GM21723 (cell line): ENCODE measurements around the gene NRROS.
"Not testable (repeated sequence)": the region's sequence is repeated elsewhere in the genome, so short reads cannot be mapped to it uniquely, and the experiment has no call there.

Experiments
- ATAC-seq: cut with Tn5 transposase; IDR thresholded peaks from one replicate; pipeline ENCODE4 v1.9.1; 2021; ENCODE audit warnings: mild to moderate bottlenecking, moderate library complexity; ENCODE audit not compliant: unreplicated experiment

Gene NRROS

GRCh38 chr3:196624067-196624790 lies 15.3 kb upstream of the NRROS start:
- ATAC-seq: peak; percentile 56

- no peak for ATAC-seq
Observed at GRCh38 chr3:196624907-196625306, 14.6 kb upstream of the NRROS start.

- no peak for ATAC-seq
Observed at GRCh38 chr3:196625331-196625730, 14.2 kb upstream of the NRROS start.

GRCh38 chr3:196627918-196628231 lies 11.6 kb upstream of the NRROS start:
- no peak for ATAC-seq

- ATAC-seq: no peak
Observed at GRCh38 chr3:196629228-196629627, 10.3 kb upstream of the NRROS start.

- no peak for ATAC-seq
Observed at GRCh38 chr3:196631682-196632045, 7.8 kb upstream of the NRROS start.

- peak; percentile 75 for ATAC-seq
Observed at GRCh38 chr3:196632046-196632751, 7.3 kb upstream of the NRROS start.

GRCh38 chr3:196633555-196634151 lies 5.8 kb upstream of the NRROS start:
- no peak for ATAC-seq

GRCh38 chr3:196634224-196634623 lies 5.3 kb upstream of the NRROS start:
- ATAC-seq: no peak

- no peak for ATAC-seq
Observed at GRCh38 chr3:196634829-196635228, 4.7 kb upstream of the NRROS start.

- ATAC-seq: no peak
Observed at GRCh38 chr3:196636369-196637349, 2.8 kb upstream of the NRROS start.

GRCh38 chr3:196637941-196638340 lies 1.6 kb upstream of the NRROS start:
- ATAC-seq: not testable (repeated sequence)

- peak; percentile 2 for ATAC-seq
Observed at GRCh38 chr3:196638861-196639482, 522 bp upstream of the NRROS start.

- ATAC-seq: no peak
Observed at GRCh38 chr3:196640297-196641018, 964 bp downstream of the NRROS start.

GRCh38 chr3:196641333-196642054 lies 2.0 kb downstream of the NRROS start:
- no peak for ATAC-seq

- no peak for ATAC-seq
Observed at GRCh38 chr3:196642434-196642833, 2.9 kb downstream of the NRROS start.

- ATAC-seq: peak; percentile 68
Observed at GRCh38 chr3:196643201-196643749, 3.8 kb downstream of the NRROS start.

GRCh38 chr3:196643761-196644160 lies 4.3 kb downstream of the NRROS start:
- ATAC-seq: no peak

- ATAC-seq: no peak
Observed at GRCh38 chr3:196645096-196645495, 5.6 kb downstream of the NRROS start.
